Lower lobe of right lung (tissue), 2 donors: ENCODE measurements around the gene MCTP1. TPM values are rescaled to one million over a fixed set of nuclear protein-coding genes. Genes with fewer than 3 reads are reported as not detected.

Experiments used
- ATAC-seq, 2 donors: fragments of 200-7000 bp; cut with Tn5 transposase; one replicate each; pipeline ENCODE4 v1.9.1; 2020 to 2022; ENCODE audit warnings: mild to moderate bottlenecking in 2 of 2, moderate library complexity in 2 of 2
- DNase-seq: peaks from one replicate; pipeline ENCODE4 v3.0.0-alpha.2; 2020
- H3K27ac ChIP-seq: fragments of 200-600 bp; one replicate; pipeline ENCODE4 v1.8.0; 2022
- H3K27me3 ChIP-seq: fragments of 200-600 bp; one replicate; pipeline ENCODE4 v1.8.0; 2022; ENCODE audit warnings: low read depth
- H3K36me3 ChIP-seq: fragments of 200-600 bp; one replicate; pipeline ENCODE4 v1.8.0; 2022; ENCODE audit warnings: mild to moderate bottlenecking
- H3K4me1 ChIP-seq: fragments of 200-600 bp; one replicate; pipeline ENCODE4 v1.8.0; 2022
- H3K4me3 ChIP-seq: fragments of 200-600 bp; one replicate; pipeline ENCODE4 v1.8.0; 2022; ENCODE audit warnings: mild to moderate bottlenecking
- H3K9me3 ChIP-seq: fragments of 200-600 bp; one replicate; pipeline ENCODE4 v1.8.0; 2022
- CTCF ChIP-seq: fragments of 200-600 bp; IDR thresholded peaks from one replicate; pipeline ENCODE4 v1.8.0; 2022; ENCODE audit warnings: antibody characterized with exemption, mild to moderate bottlenecking
- intact Hi-C: fragments of 100-400 bp; cut with DNase I; formaldehyde crosslinking; loops from one replicate; pipeline ENCODE4 v1.11.0; 2022
- total RNA-seq: library from RNA; stranded (reverse); fragmentation: NEBNext Ultra II Directional; extraction: Animal tissue kit (Norgen Biotek cat#: 25700); gene quantifications from one replicate; pipeline ENCODE4 v1.2.1, GENCODE V29; 2021
- donor health status: DM: no; HTN: yes; CAD: no; lungs with severe emphysema.

The MCTP1 gene
- total RNA-seq, 1 donor from 2014 or later = 38.7 TPM

GRCh38 chr5:95113489-95113888, 171.4 kb downstream of the MCTP1 start:
- H3K36me3 ChIP-seq = no peaks in the 10 kb centered on the region
- ATAC-seq (peak in 1 of 2 donors; percentile 47), DNase-seq (no peak)
- no peaks in the 10 kb centered on the region for H3K27me3 ChIP-seq
- TF ChIP-seq CTCF = no peak
- H3K4me1 ChIP-seq = no peaks in the 10 kb centered on the region
- H3K4me3 ChIP-seq = no peak overlapping the region
- H3K9me3 ChIP-seq = no peaks in the 10 kb centered on the region
- intact Hi-C loops = no loop called here
- H3K27ac ChIP-seq = no peak overlapping the region

DNA sequence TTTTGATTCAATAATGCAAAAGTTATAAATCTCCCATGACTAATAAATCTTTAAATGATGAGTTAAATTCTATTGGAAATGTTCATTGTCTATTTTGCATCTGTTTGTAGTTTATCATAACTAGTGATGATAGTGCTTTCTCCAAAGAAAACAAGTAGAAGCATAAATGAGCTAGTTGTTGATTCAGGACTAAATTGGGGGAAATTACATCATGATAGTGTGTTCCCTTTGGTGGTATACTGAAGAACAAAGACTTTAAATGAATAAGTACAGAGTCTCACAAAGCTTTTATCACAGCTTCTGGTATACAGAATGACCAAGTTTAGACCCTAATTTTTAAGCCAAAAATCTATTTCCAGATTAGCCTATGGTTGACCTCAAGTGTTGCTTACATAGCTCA, 173.8 kb downstream of the MCTP1 start:
- no peak for TF ChIP-seq CTCF

DNA sequence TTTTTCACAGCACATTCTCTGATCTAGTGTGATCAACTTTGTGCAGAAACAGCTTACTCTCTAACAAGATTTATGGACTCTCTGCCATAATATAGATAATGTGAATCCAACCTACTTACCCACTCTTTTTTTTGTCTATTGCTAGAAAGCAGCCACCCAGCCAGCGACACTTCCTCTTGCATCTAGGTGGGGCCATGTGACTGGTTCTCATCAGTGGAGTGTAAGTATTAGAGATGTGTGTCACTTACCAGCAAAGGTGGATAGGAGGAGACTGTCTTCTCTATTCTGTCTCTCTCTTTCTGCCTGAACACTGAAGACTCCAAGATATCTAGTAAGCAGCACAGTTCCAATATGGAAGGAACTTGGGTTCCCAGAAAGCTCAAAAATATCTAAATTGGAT, 174.8 kb downstream of the MCTP1 start:
- H3K4me3 ChIP-seq = no peak overlapping the region
- no peaks in the 10 kb centered on the region for H3K9me3 ChIP-seq
- no peaks in the 10 kb centered on the region for H3K36me3 ChIP-seq
- intact Hi-C loops = no loop called here
- no peak for TF ChIP-seq CTCF
- H3K27ac ChIP-seq = no peak overlapping the region
- no peak for DNase-seq
- no peak for ATAC-seq
- H3K4me1 ChIP-seq = no peaks in the 10 kb centered on the region
- H3K27me3 ChIP-seq = no peaks in the 10 kb centered on the region

More for the DNA sequence above, 173.8 kb downstream of the MCTP1 start:
- H3K36me3 ChIP-seq = no peaks in the 10 kb centered on the region
- no peak overlapping the region for H3K4me3 ChIP-seq
- intact Hi-C loops = no loop called here
- no peak for ATAC-seq
- no peak for DNase-seq
- no peaks in the 10 kb centered on the region for H3K4me1 ChIP-seq
- no peak overlapping the region for H3K27ac ChIP-seq
- no peaks in the 10 kb centered on the region for H3K9me3 ChIP-seq
- H3K27me3 ChIP-seq = no peaks in the 10 kb centered on the region

GRCh38 chr5:95107138-95107537, 177.8 kb downstream of the MCTP1 start:
- H3K4me1 ChIP-seq = no peaks in the 10 kb centered on the region
- no peak overlapping the region for H3K27ac ChIP-seq
- no peaks in the 10 kb centered on the region for H3K27me3 ChIP-seq
- TF ChIP-seq CTCF = no peak
- H3K36me3 ChIP-seq = no peaks in the 10 kb centered on the region
- intact Hi-C loops = no loop called here
- H3K9me3 ChIP-seq = no peaks in the 10 kb centered on the region
- H3K4me3 ChIP-seq = no peak overlapping the region
- ATAC-seq = no peak
- DNase-seq = no peak

DNA sequence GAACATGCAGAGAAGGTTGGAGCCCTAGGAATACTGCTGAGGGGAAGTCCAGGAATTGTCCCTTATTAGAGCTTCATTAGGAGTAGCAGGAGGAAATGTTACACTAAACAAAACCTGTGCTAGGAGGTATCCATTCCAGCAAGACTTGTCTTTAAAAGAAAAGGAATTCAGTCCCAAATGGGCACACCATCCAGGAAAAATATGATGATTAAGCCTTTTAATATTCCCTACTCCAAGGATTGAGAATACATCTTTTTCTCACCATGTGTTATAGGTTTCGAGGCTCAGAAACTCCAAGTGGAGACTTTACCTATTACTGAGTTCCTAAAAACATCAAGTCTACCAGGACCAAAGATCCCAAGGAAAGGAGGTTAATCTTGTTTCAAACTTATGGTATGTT, 179.3 kb downstream of the MCTP1 start:
- no peaks in the 10 kb centered on the region for H3K27me3 ChIP-seq
- intact Hi-C loops = no loop called here

More for the DNA sequence above, 179.3 kb downstream of the MCTP1 start:
- no peak overlapping the region for H3K4me3 ChIP-seq
- H3K9me3 ChIP-seq = no peaks in the 10 kb centered on the region
- ATAC-seq (no peak), DNase-seq (no peak)
- no peak overlapping the region for H3K27ac ChIP-seq
- H3K4me1 ChIP-seq = no peaks in the 10 kb centered on the region
- no peaks in the 10 kb centered on the region for H3K36me3 ChIP-seq
- TF ChIP-seq CTCF = no peak
